Calu3 (cell line): ENCODE results near the gene CDRT4. TPM values are rescaled to one million over a fixed set of nuclear protein-coding genes. Genes with fewer than 3 reads are reported as not detected.

Experiments used
- BruUV-seq: library from RNA; stranded (reverse); fragments of 400-500 nt; replicated peaks from 2 replicates; lab custom pipeline; 2021; lab: Mats Ljungman, UMichigan
- CTCF ChIA-PET: fragments of 300-600 bp; sonication (Branson Sonifier 250); formaldehyde crosslinking; loops from one replicate; lab custom pipeline; 2022; ENCODE audit warnings: antibody characterized with exemption; lab: Charles Lee
- DNase-seq: peaks from one replicate; pipeline ENCODE4 v3.0.0; 2022
- H3K27ac Mint-ChIP-seq: one replicate; pipeline ENCODE4 v1.8.0; 2022; ENCODE audit warnings: mixed read lengths; ENCODE audit not compliant: unreplicated experiment
- H3K27me3 Mint-ChIP-seq: one replicate; pipeline ENCODE4 v1.8.0; 2022; ENCODE audit warnings: mixed read lengths; ENCODE audit not compliant: unreplicated experiment
- H3K36me3 Mint-ChIP-seq: one replicate; pipeline ENCODE4 v1.8.0; 2022; ENCODE audit warnings: mild to moderate bottlenecking, moderate library complexity, mixed read lengths; ENCODE audit not compliant: insufficient read depth, unreplicated experiment
- H3K4me1 Mint-ChIP-seq: one replicate; pipeline ENCODE4 v1.8.0; 2022; ENCODE audit warnings: mild to moderate bottlenecking, low read depth, mixed read lengths; ENCODE audit not compliant: unreplicated experiment
- H3K4me3 Mint-ChIP-seq: one replicate; pipeline ENCODE4 v1.8.0; 2022; ENCODE audit warnings: mild to moderate bottlenecking, low read depth, moderate library complexity, mixed read lengths; ENCODE audit not compliant: unreplicated experiment
- H3K9me3 Mint-ChIP-seq: one replicate; pipeline ENCODE4 v1.8.0; 2022; ENCODE audit warnings: low read depth, mixed read lengths; ENCODE audit not compliant: unreplicated experiment
- intact Hi-C: fragments of 100-400 bp; cut with micrococcal nuclease; formaldehyde crosslinking; loops from one replicate; pipeline ENCODE4 v1.10.0; 2022; ENCODE audit not compliant: unreplicated experiment
- total RNA-seq: library from RNA; stranded (reverse); gene quantifications from 2 replicates; pipeline ENCODE4 v1.2.3, GENCODE V29; 2022
- TF ChIP-seq, protein P1 (sequence below): fragments of 200-600 bp; IDR thresholded peaks from one replicate; pipeline ENCODE4 v1.8.0; 2022; ENCODE audit warnings: antibody characterized with exemption; ENCODE audit not compliant: unreplicated experiment

Gene CDRT4
- total RNA-seq, 1 experiment from 2014 or later = 2.8 TPM

GRCh38 chr17:15431196-15431595 is 36.2 kb downstream of the CDRT4 start:
- CTCF ChIA-PET = no interaction called here
- DNase-seq = no peak

DNA sequence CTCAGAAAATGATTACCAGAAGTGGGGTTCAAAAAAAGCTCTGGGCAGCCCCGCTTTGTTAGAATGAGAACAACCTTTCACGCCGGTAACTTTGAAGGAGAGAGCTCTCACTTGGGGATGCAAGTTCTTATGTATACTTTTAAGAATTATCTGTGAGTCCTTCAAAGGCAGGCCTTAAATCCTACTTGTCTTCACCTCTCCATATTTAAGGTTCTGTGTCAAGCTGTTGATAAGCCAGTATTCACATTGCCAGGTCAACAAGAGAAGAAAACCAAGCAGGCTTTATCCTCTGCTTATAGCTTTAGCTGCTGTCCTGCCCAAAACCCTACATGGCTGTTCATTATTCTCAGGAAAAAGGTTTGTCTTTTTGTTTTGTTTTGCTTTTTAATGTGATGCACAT is 42.9 kb downstream of the CDRT4 start:
- no peak for DNase-seq
- no peaks in the 10 kb centered on the region for H3K9me3 Mint-ChIP-seq
- BruUV-seq = no TSS peak
- CTCF ChIA-PET = no interaction called here
- no peaks in the 10 kb centered on the region for H3K36me3 Mint-ChIP-seq
- intact Hi-C loops = no loop called here
- no peak overlapping the region for H3K4me3 Mint-ChIP-seq
- H3K27me3 Mint-ChIP-seq = no peaks in the 10 kb centered on the region
- no peak overlapping the region for H3K27ac Mint-ChIP-seq
- no peaks in the 10 kb centered on the region for H3K4me1 Mint-ChIP-seq
- TF ChIP-seq, protein P1, sequence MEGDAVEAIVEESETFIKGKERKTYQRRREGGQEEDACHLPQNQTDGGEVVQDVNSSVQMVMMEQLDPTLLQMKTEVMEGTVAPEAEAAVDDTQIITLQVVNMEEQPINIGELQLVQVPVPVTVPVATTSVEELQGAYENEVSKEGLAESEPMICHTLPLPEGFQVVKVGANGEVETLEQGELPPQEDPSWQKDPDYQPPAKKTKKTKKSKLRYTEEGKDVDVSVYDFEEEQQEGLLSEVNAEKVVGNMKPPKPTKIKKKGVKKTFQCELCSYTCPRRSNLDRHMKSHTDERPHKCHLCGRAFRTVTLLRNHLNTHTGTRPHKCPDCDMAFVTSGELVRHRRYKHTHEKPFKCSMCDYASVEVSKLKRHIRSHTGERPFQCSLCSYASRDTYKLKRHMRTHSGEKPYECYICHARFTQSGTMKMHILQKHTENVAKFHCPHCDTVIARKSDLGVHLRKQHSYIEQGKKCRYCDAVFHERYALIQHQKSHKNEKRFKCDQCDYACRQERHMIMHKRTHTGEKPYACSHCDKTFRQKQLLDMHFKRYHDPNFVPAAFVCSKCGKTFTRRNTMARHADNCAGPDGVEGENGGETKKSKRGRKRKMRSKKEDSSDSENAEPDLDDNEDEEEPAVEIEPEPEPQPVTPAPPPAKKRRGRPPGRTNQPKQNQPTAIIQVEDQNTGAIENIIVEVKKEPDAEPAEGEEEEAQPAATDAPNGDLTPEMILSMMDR = no peak

More at GRCh38 chr17:15431196-15431595, 36.2 kb downstream of the CDRT4 start:
- intact Hi-C loops = no loop called here
- no peaks in the 10 kb centered on the region for H3K27me3 Mint-ChIP-seq
- no peak overlapping the region for H3K4me3 Mint-ChIP-seq
- H3K4me1 Mint-ChIP-seq = no peaks in the 10 kb centered on the region
- BruUV-seq = no TSS peak
- H3K27ac Mint-ChIP-seq = no peak overlapping the region
- no peaks in the 10 kb centered on the region for H3K9me3 Mint-ChIP-seq
- H3K36me3 Mint-ChIP-seq = no peaks in the 10 kb centered on the region
- TF ChIP-seq, protein P1 = no peak

DNA sequence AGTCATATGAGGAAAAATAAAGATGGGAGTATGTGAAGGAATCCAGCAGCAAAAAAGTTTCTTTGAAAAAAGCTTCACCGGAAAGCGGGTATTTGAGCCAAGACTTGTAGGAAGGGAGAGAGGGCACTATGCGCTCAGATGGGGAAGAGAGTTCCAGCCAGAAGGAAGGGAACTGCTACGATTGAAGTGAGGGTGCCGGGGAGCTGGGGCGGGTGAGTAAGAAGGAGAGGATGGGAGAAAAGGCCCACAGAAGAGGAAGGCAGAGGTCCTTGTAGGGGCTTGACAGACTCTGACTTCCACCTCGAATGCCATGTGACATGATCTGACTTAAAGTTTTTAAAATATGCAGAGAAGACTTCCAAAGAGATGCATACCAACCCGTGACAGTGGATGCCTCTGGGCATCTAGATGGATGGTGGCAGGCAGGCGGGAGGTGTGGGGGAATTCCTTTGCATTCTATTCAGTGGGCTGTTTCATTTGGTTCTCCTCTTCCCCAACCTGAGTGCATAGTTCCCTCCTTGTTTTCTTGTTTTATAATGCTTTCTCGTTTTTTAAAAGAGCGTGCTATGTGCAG is 44.9 kb downstream of the CDRT4 start:
- TF ChIP-seq, protein P1 = no peak
- no peaks in the 10 kb centered on the region for H3K36me3 Mint-ChIP-seq
- no peaks in the 10 kb centered on the region for H3K9me3 Mint-ChIP-seq
- CTCF ChIA-PET = interaction anchor here (0.6 kb wide), 1 partner anchor 44 kb away, joined by 3 read pairs; no protein-coding TSS in a partner anchor
- DNase-seq = no peak
- H3K4me1 Mint-ChIP-seq = no peaks in the 10 kb centered on the region
- no peaks in the 10 kb centered on the region for H3K27me3 Mint-ChIP-seq
- H3K4me3 Mint-ChIP-seq = no peak overlapping the region
- intact Hi-C loops = no loop called here
- H3K27ac Mint-ChIP-seq = no peak overlapping the region
- BruUV-seq = no TSS peak

DNA sequence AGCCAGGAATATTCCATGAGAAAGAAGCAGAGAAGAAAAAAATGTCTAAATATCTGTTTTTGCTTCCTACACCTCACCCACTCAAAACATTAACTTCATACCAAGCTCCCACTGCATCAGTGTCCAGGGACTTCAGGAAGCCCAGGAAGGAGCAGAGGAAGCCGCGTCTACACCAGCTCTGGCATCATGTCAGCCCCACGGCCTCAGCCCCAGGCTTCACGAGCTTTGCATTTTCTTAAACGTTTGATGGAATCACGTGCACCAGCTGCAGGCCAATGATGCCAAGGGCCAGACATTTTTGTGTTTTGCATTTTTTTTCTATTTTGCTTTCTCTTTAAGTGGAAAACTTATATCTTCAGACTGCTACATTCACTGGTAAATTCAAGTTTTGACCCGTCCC is 48.6 kb downstream of the CDRT4 start:
- BruUV-seq = no TSS peak
- Mint-ChIP-seq H3K36me3 (no peaks in the 10 kb centered on the region), H3K27ac (no peak overlapping the region), H3K4me3 (no peak overlapping the region), H3K27me3 (no peaks in the 10 kb centered on the region), H3K9me3 (no peaks in the 10 kb centered on the region), H3K4me1 (no peaks in the 10 kb centered on the region)
- CTCF ChIA-PET = no interaction called here
- TF ChIP-seq, protein P1 = no peak
- intact Hi-C loops = no loop called here
- DNase-seq = no peak
